Naive thymus-derived CD4-positive, alpha-beta T cell (primary cell): Measurements from ENCODE around the gene C9orf72. TPM values are rescaled to one million over a fixed set of nuclear protein-coding genes. Genes with fewer than 3 reads are reported as not detected.

Source experiments
- ATAC-seq: fragments of 150-1000 bp; cut with Tn5 transposase; 2 replicates; pipeline ENCODE4 v1.10.0; 2021; ENCODE audit warnings: mild to moderate bottlenecking, moderate library complexity
- CTCF ChIA-PET: fragments of 350-600 bp; sonication (Branson Sonifier 250); formaldehyde crosslinking; loops from one replicate; lab custom pipeline; 2021; ENCODE audit warnings: antibody characterized with exemption; lab: Charles Lee
- POLR2A ChIA-PET: fragments of 350-600 bp; sonication (Branson Sonifier 250); formaldehyde crosslinking; loops from one replicate; lab custom pipeline; 2021; ENCODE audit warnings: antibody characterized with exemption, inconsistent platforms; lab: Charles Lee
- DNase-seq, 9 donors: peaks; one replicate each; pipeline versions ENCODE4 v3.0.0 to v3.0.0-alpha.2; 2020 to 2022; ENCODE audit warnings: mixed read lengths in 1 of 9
- H3K27ac ChIP-seq: one replicate; pipeline ENCODE4 v1.7.0; 2013; ENCODE audit warnings: mild to moderate bottlenecking, low read depth, low read length, moderate library complexity
- H3K27me3 ChIP-seq, 2 donors: one replicate each; pipeline ENCODE4 v1.7.0; 2013; ENCODE audit warnings: low read length in 2 of 2, mild to moderate bottlenecking in 2 of 2, moderate library complexity in 2 of 2; ENCODE audit not compliant: control insufficient read depth in 2 of 2, insufficient read depth in 2 of 2
- H3K36me3 ChIP-seq, 3 experiments: 1 replicate in 2 of 3; 2 replicates in 1 of 3; pipeline ENCODE4 v1.7.0; 2013; ENCODE audit warnings: low read length in 3 of 3, mild to moderate bottlenecking in 3 of 3, moderate library complexity in 1 of 3; ENCODE audit not compliant: insufficient read depth in 3 of 3, control insufficient read depth in 2 of 3
- H3K4me1 ChIP-seq, 2 donors: one replicate each; pipeline ENCODE4 v1.7.0; 2013; ENCODE audit warnings: low read length in 2 of 2, mild to moderate bottlenecking in 2 of 2, moderate library complexity in 1 of 2; ENCODE audit not compliant: control insufficient read depth in 2 of 2, insufficient read depth in 2 of 2
- H3K4me3 ChIP-seq: 2 replicates; pipeline ENCODE4 v1.7.0; 2013; ENCODE audit warnings: mild to moderate bottlenecking, low read length
- H3K9me3 ChIP-seq, 3 experiments: 1 replicate in 2 of 3; 2 replicates in 1 of 3; pipeline ENCODE4 v1.7.0; 2013; ENCODE audit warnings: low read length in 3 of 3; ENCODE audit not compliant: control insufficient read depth in 2 of 3
- H3K27ac Mint-ChIP-seq, 9 donors: one replicate each; pipeline ENCODE4 v1.8.0; 2020 to 2022; ENCODE audit warnings: mixed read lengths in 9 of 9, mild to moderate bottlenecking in 8 of 9, moderate library complexity in 5 of 9, inconsistent platforms in 2 of 9
- H3K27me3 Mint-ChIP-seq, 5 donors: one replicate each; pipeline ENCODE4 v1.8.0; 2021 to 2022; ENCODE audit warnings: mixed read lengths in 5 of 5, mild to moderate bottlenecking in 1 of 5
- H3K36me3 Mint-ChIP-seq, 5 donors: one replicate each; pipeline ENCODE4 v1.8.0; 2020 to 2022; ENCODE audit warnings: mixed read lengths in 5 of 5, mild to moderate bottlenecking in 3 of 5, inconsistent platforms in 1 of 5
- H3K4me1 Mint-ChIP-seq, 7 donors: one replicate each; pipeline ENCODE4 v1.8.0; 2020 to 2022; ENCODE audit warnings: mixed read lengths in 7 of 7, mild to moderate bottlenecking in 3 of 7, inconsistent platforms in 1 of 7
- H3K4me3 Mint-ChIP-seq, 10 donors: one replicate each; pipeline ENCODE4 v1.8.0; 2020 to 2022; ENCODE audit warnings: mild to moderate bottlenecking in 10 of 10, mixed read lengths in 10 of 10, moderate library complexity in 6 of 10, inconsistent platforms in 2 of 10
- H3K9me3 Mint-ChIP-seq, 11 donors: one replicate each; pipeline ENCODE4 v1.8.0; 2020 to 2022; ENCODE audit warnings: mixed read lengths in 11 of 11, mild to moderate bottlenecking in 4 of 11, inconsistent platforms in 1 of 11, moderate library complexity in 1 of 11
- intact Hi-C, 2 donors: fragments of 100-400 bp; cut with micrococcal nuclease; formaldehyde crosslinking; loops; one replicate each; pipeline ENCODE4 v1.15.1; 2023
- polyA plus RNA-seq, 2 donors: library from polyadenylated mRNA; unstranded; fragments of 300-500 nt; fragmentation: Illumina TruSeq; gene quantifications; one replicate each; pipeline ENCODE4 v1.2.3, GENCODE V29; 2021
- total RNA-seq, 6 experiments: library from RNA in 5 of 6; stranded (reverse) in 5 of 6; gene quantifications; 1 replicate in 5 of 6; 2 replicates in 1 of 6; pipeline ENCODE4 v1.2.3 and lab custom pipeline; 2021 to 2026

The C9orf72 gene
- total and polyA plus RNA-seq, 7 experiments from 2014 or later, result 9.2 to 65.8 (median 25.9) TPM

GRCh38 chr9:27523141-27523540 is 50.1 kb downstream of the C9orf72 start:
- no peaks in the 10 kb centered on the region for H3K27me3 ChIP-seq
- H3K9me3 ChIP-seq, result no peaks in the 10 kb centered on the region
- no peaks in the 10 kb centered on the region for H3K9me3 Mint-ChIP-seq
- peaks cover 0 to 18% (median 4%) of the 10 kb centered on the region in 5 donors for H3K36me3 Mint-ChIP-seq
- H3K4me1 Mint-ChIP-seq, result peaks cover 0 to 6% (median 3%) of the 10 kb centered on the region in 7 donors
- DNase-seq (no peak), ATAC-seq (no peak)
- no peak overlapping the region for H3K27ac Mint-ChIP-seq
- intact Hi-C loops, result no loop called here
- H3K4me3 Mint-ChIP-seq, result no peak overlapping the region
- H3K27me3 Mint-ChIP-seq, result peaks cover 0 to 21% (median 0%) of the 10 kb centered on the region in 5 donors
- no peak overlapping the region for H3K4me3 ChIP-seq
- POLR2A ChIA-PET, result no interaction called here
- CTCF ChIA-PET, result no interaction called here
- H3K36me3 ChIP-seq, result no peaks in the 10 kb centered on the region
- no peak overlapping the region for H3K27ac ChIP-seq
- H3K4me1 ChIP-seq, result no peaks in the 10 kb centered on the region

GRCh38 chr9:27520986-27521385 is 52.3 kb downstream of the C9orf72 start:
- ATAC-seq, result no peak
- POLR2A ChIA-PET, result no interaction called here
- Histone ChIP-seq H3K9me3 (no peaks in the 10 kb centered on the region), H3K27ac (no peak overlapping the region), H3K36me3 (no peaks in the 10 kb centered on the region), H3K4me3 (no peak overlapping the region), H3K4me1 (no peaks in the 10 kb centered on the region), H3K27me3 (no peaks in the 10 kb centered on the region)
- Mint-ChIP-seq H3K4me3 (no peak overlapping the region), H3K27me3 (peaks cover 0 to 2% (median 0%) of the 10 kb centered on the region in 5 donors), H3K27ac (no peak overlapping the region), H3K4me1 (no peaks in the 10 kb centered on the region), H3K9me3 (no peaks in the 10 kb centered on the region), H3K36me3 (peaks cover 4 to 30% (median 6%) of the 10 kb centered on the region in 5 donors)
- no peak for DNase-seq
- CTCF ChIA-PET, result no interaction called here
- intact Hi-C loops, result no loop called here

DNA sequence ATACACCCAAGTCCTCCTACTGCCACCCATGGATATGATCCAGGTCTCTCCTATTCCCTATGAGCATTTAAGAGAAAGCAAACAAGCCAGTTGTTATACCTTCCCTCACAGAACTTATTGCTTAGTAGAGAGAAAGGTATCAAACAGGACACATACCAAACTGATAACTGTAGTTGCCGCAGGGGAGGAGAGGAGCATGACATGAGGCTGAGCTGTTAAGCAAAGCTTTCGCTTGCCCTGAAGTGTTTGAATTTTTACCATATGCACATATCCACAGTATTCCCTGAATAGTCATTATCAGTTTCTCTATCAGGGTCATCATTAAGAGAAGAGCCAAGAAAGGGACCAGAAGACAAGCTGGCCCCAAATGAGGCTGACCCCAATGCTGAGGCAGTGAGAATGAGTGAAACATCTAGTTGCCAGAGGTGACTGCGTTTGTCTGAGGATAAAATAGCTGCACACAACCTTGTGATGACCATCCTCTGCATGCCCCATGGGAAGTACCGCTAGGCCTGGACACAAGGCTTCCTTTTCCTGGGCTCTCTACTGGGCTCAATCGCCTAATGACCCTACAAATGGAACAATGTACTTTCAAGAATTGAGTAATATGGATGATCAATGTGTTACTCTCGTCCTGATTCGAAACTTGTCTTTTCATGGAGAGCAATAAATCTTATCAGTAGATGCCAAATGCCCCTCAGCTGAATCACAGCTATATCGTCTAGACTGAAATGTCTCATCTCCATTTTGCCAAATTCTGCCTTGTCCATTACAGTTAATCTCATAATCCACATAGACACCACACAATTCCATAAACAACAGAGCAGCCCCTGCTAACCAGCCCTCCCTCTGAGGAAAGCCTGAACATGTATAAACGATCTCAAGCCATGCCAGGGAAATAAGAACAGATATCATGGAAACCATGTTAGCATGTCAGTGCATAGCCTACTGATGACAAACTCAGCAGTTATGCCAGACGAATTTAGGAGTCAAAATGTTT is 53.5 kb downstream of the C9orf72 start:
- H3K27ac ChIP-seq, result no peak overlapping the region
- Mint-ChIP-seq H3K4me3 (no peak overlapping the region), H3K4me1 (no peaks in the 10 kb centered on the region), H3K27ac (no peak overlapping the region), H3K9me3 (no peaks in the 10 kb centered on the region), H3K27me3 (no peaks in the 10 kb centered on the region), H3K36me3 (peaks cover 4 to 30% (median 6%) of the 10 kb centered on the region in 5 donors)
- intact Hi-C loops, result no loop called here
- POLR2A ChIA-PET, result no interaction called here
- ATAC-seq (no peak), DNase-seq (no peak)
- no peak overlapping the region for H3K4me3 ChIP-seq
- H3K9me3 ChIP-seq, result no peaks in the 10 kb centered on the region
- no peaks in the 10 kb centered on the region for H3K27me3 ChIP-seq
- H3K36me3 ChIP-seq, result no peaks in the 10 kb centered on the region
- H3K4me1 ChIP-seq, result no peaks in the 10 kb centered on the region
- CTCF ChIA-PET, result interaction anchor here (1.0 kb wide), 1 partner anchor 10 kb away, joined by 3 read pairs; the partner anchor contains the start of gene MOB3B

GRCh38 chr9:27518809-27519208 is 54.5 kb downstream of the C9orf72 start:
- ATAC-seq (no peak), DNase-seq (no peak)
- Mint-ChIP-seq H3K9me3 (no peaks in the 10 kb centered on the region), H3K27me3 (no peaks in the 10 kb centered on the region), H3K36me3 (peaks cover 4 to 30% (median 6%) of the 10 kb centered on the region in 5 donors), H3K27ac (no peak overlapping the region), H3K4me1 (no peaks in the 10 kb centered on the region), H3K4me3 (no peak overlapping the region)
- Histone ChIP-seq H3K36me3 (no peaks in the 10 kb centered on the region), H3K9me3 (no peaks in the 10 kb centered on the region), H3K27ac (no peak overlapping the region), H3K27me3 (no peaks in the 10 kb centered on the region), H3K4me1 (no peaks in the 10 kb centered on the region), H3K4me3 (no peak overlapping the region)
- CTCF ChIA-PET, result no interaction called here
- intact Hi-C loops, result no loop called here
- POLR2A ChIA-PET, result no interaction called here

GRCh38 chr9:27518006-27518405 is 55.3 kb downstream of the C9orf72 start:
- Mint-ChIP-seq H3K4me1 (no peaks in the 10 kb centered on the region), H3K4me3 (no peak overlapping the region), H3K9me3 (no peaks in the 10 kb centered on the region), H3K36me3 (peaks cover 4 to 35% (median 6%) of the 10 kb centered on the region in 5 donors), H3K27me3 (no peaks in the 10 kb centered on the region), H3K27ac (no peak overlapping the region)
- Histone ChIP-seq H3K36me3 (no peaks in the 10 kb centered on the region), H3K27ac (no peak overlapping the region), H3K4me3 (no peak overlapping the region), H3K4me1 (no peaks in the 10 kb centered on the region), H3K9me3 (no peaks in the 10 kb centered on the region), H3K27me3 (no peaks in the 10 kb centered on the region)
- POLR2A ChIA-PET, result no interaction called here
- intact Hi-C loops, result no loop called here
- no peak for DNase-seq
- CTCF ChIA-PET, result no interaction called here
- ATAC-seq, result no peak

DNA sequence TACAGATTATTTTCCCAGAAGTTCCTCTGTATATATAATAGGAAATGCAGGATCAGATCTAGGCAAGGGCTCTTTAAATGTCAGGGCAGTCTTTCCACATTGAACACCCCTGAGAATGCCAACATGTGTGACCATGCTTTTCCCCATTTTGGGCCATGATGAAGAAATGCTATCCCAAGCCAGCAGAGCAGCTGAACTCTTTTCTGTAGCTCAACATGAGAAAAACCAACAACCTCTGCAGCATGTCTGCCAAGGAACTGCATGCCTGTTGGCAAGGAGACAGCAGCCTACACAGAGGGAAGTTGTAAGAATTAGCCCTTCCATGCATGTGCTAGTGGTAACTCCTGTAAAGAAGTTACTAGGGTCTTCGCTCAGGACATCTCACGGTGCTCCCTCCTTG is 58.7 kb downstream of the C9orf72 start:
- Histone ChIP-seq H3K36me3 (no peaks in the 10 kb centered on the region), H3K27me3 (no peaks in the 10 kb centered on the region), H3K27ac (no peak overlapping the region), H3K4me3 (no peak overlapping the region), H3K9me3 (no peaks in the 10 kb centered on the region), H3K4me1 (no peaks in the 10 kb centered on the region)
- ATAC-seq (no peak), DNase-seq (no peak)
- no peaks in the 10 kb centered on the region for H3K4me1 Mint-ChIP-seq
- no peaks in the 10 kb centered on the region for H3K27me3 Mint-ChIP-seq
- H3K9me3 Mint-ChIP-seq, result no peaks in the 10 kb centered on the region
- no peak overlapping the region for H3K27ac Mint-ChIP-seq
- ChIA-PET CTCF (no interaction called here), POLR2A (no interaction called here)
- no peak overlapping the region for H3K4me3 Mint-ChIP-seq
- intact Hi-C loops, result loop anchor here in 1 of 2 donors (5.0 kb wide), 1 partner anchor 48 kb away; no protein-coding TSS in a partner anchor
- peaks cover 0 to 29% (median 5%) of the 10 kb centered on the region in 5 donors for H3K36me3 Mint-ChIP-seq
